Endothelial cell of umbilical vein (primary cell): Measurements from ENCODE around the gene SLC2A6.

ENCODE experiments used
- CTCF ChIP-seq, 2 donors: IDR thresholded peaks; 1 replicate in 1 of 2; 2 replicates in 1 of 2; pipeline ENCODE4 v1.5.1; 2011; ENCODE audit warnings: low read length in 2 of 2, mild to moderate bottlenecking in 2 of 2, moderate library complexity in 2 of 2, control low read depth in 1 of 2, inconsistent platforms in 1 of 2, low read depth in 1 of 2; ENCODE audit not compliant: insufficient read depth in 1 of 2; ENCODE audit errors: extremely low read depth in 1 of 2
- EZH2 ChIP-seq: IDR thresholded peaks from 2 replicates; pipeline ENCODE4 v1.6.1; 2012; ENCODE audit warnings: borderline replicate concordance, low read depth, mild to moderate bottlenecking, moderate library complexity, low read length, inconsistent platforms; ENCODE audit not compliant: severe bottlenecking
- FOS ChIP-seq: IDR thresholded peaks from 2 replicates; pipeline ENCODE4 v1.6.1; 2011; ENCODE audit warnings: mild to moderate bottlenecking, low read length, moderate library complexity, borderline replicate concordance; ENCODE audit not compliant: insufficient read depth
- JUN ChIP-seq: IDR thresholded peaks from 2 replicates; pipeline ENCODE4 v1.6.1; 2011; ENCODE audit warnings: borderline replicate concordance, low read depth; ENCODE audit not compliant: insufficient read length, insufficient read depth
- MAX ChIP-seq: IDR thresholded peaks from 2 replicates; pipeline ENCODE4 v1.6.1; 2011; ENCODE audit not compliant: insufficient read depth, insufficient read length
- MYC ChIP-seq: IDR thresholded peaks from one replicate; pipeline ENCODE4 v1.6.1; 2011; ENCODE audit warnings: mild to moderate bottlenecking, low read depth, low read length
- POLR2A ChIP-seq: IDR thresholded peaks from 2 replicates; pipeline ENCODE4 v1.6.1; 2012; ENCODE audit warnings: low read depth, mild to moderate bottlenecking, control low read depth, low read length
- POLR2AphosphoS5 ChIP-seq: IDR thresholded peaks from 2 replicates; pipeline ENCODE4 v1.6.1; 2012; ENCODE audit warnings: low read depth, mild to moderate bottlenecking, control low read depth, low read length, moderate library complexity; ENCODE audit not compliant: insufficient read depth

GRCh38 chr9:133465984-133466383, 12.9 kb downstream of the SLC2A6 start:
- TF ChIP-seq CTCF (IDR thresholded peaks at IDR 0.05; ENCODE audit: extremely low read depth in 1 of 2, insufficient read depth in 1 of 2, low read depth in 1 of 2, low read length in 2 of 2) (no peak), POLR2AphosphoS5 (no peak), EZH2 (no peak), POLR2A (no peak), FOS (no peak), JUN (no peak), MAX (no peak), MYC (no peak)
